GM21423 (cell line): ENCODE measurements around the gene RPS6KL1.

ENCODE experiments used
- ATAC-seq: cut with Tn5 transposase; IDR thresholded peaks from one replicate; pipeline ENCODE4 v1.9.1; 2021; ENCODE audit warnings: mild to moderate bottlenecking, moderate library complexity; ENCODE audit not compliant: unreplicated experiment

Gene RPS6KL1

GRCh38 chr14:74913393-74913910 is 9.6 kb downstream of the RPS6KL1 start:
- ATAC-seq, result no peak

- no peak for ATAC-seq
Measured at GRCh38 chr14:74912801-74913200, 10.3 kb downstream of the RPS6KL1 start.

GRCh38 chr14:74912111-74912510 is 10.9 kb downstream of the RPS6KL1 start:
- no peak for ATAC-seq

GRCh38 chr14:74911704-74912103 is 11.4 kb downstream of the RPS6KL1 start:
- no peak for ATAC-seq

GRCh38 chr14:74911221-74911620 is 11.8 kb downstream of the RPS6KL1 start:
- ATAC-seq, result no peak

GRCh38 chr14:74910556-74910955 is 12.5 kb downstream of the RPS6KL1 start:
- no peak for ATAC-seq

GRCh38 chr14:74909911-74910310 is 13.1 kb downstream of the RPS6KL1 start:
- no peak for ATAC-seq

GRCh38 chr14:74909501-74909900 is 13.6 kb downstream of the RPS6KL1 start:
- ATAC-seq, result no peak

- no peak for ATAC-seq
Measured at GRCh38 chr14:74908861-74909341, 14.2 kb downstream of the RPS6KL1 start.

GRCh38 chr14:74907744-74908143 is 15.3 kb downstream of the RPS6KL1 start:
- no peak for ATAC-seq

- ATAC-seq, result no peak
Measured at GRCh38 chr14:74906925-74907521, 16.0 kb downstream of the RPS6KL1 start.

- no peak for ATAC-seq
Measured at GRCh38 chr14:74905595-74906142, 17.4 kb downstream of the RPS6KL1 start.

GRCh38 chr14:74904635-74905503 is 18.2 kb downstream of the RPS6KL1 start:
- no peak for ATAC-seq

- no peak for ATAC-seq
Measured at GRCh38 chr14:74902941-74903705, 19.9 kb downstream of the RPS6KL1 start.

GRCh38 chr14:74898694-74899093 is 24.4 kb downstream of the RPS6KL1 start:
- no peak for ATAC-seq

- no peak for ATAC-seq
Measured at GRCh38 chr14:74898083-74898482, 25.0 kb downstream of the RPS6KL1 start.

- no peak for ATAC-seq
Measured at GRCh38 chr14:74897642-74898041, 25.4 kb downstream of the RPS6KL1 start.

- ATAC-seq, result no peak
Measured at GRCh38 chr14:74896400-74896799, 26.7 kb downstream of the RPS6KL1 start.

GRCh38 chr14:74893614-74894091 is 29.4 kb downstream of the RPS6KL1 start:
- no peak for ATAC-seq

GRCh38 chr14:74892745-74893144 is 30.3 kb downstream of the RPS6KL1 start:
- no peak for ATAC-seq

GRCh38 chr14:74891870-74892269 is 31.2 kb downstream of the RPS6KL1 start:
- no peak for ATAC-seq
